Ishikawa (cell line): ENCODE measurements around the gene ERGIC1.
A peak's percentile ranks its signal among the peaks of the same experiment; 100 is the strongest.

Experiments used
- CEBPB ChIP-seq: IDR thresholded peaks from 2 replicates; pipeline ENCODE4 v1.6.1; 2012
- CREB1 ChIP-seq: IDR thresholded peaks from 2 replicates; pipeline ENCODE4 v1.6.1; 2012; ENCODE audit warnings: low read depth
- EGR1 ChIP-seq: IDR thresholded peaks from 2 replicates; pipeline ENCODE4 v1.6.1; 2012
- EP300 ChIP-seq: IDR thresholded peaks from 2 replicates; pipeline ENCODE4 v1.6.1; 2012; ENCODE audit warnings: borderline replicate concordance
- FOXM1 ChIP-seq: IDR thresholded peaks from 2 replicates; pipeline ENCODE4 v1.6.1; 2012; ENCODE audit warnings: low read depth, borderline replicate concordance
- NFIC ChIP-seq: IDR thresholded peaks from 2 replicates; pipeline ENCODE4 v1.6.1; 2012
- RAD21 ChIP-seq: IDR thresholded peaks from 2 replicates; pipeline ENCODE4 v1.6.1; 2012; ENCODE audit warnings: low read depth
- TAF1 ChIP-seq: IDR thresholded peaks from 2 replicates; pipeline ENCODE4 v1.6.1; 2012; ENCODE audit warnings: low read depth, mild to moderate bottlenecking
- TCF12 ChIP-seq: IDR thresholded peaks from 2 replicates; pipeline ENCODE4 v1.6.1; 2012; ENCODE audit warnings: low read depth
- TEAD4 ChIP-seq: IDR thresholded peaks from 2 replicates; pipeline ENCODE4 v1.6.1; 2012
- YY1 ChIP-seq: IDR thresholded peaks from 2 replicates; pipeline ENCODE4 v1.6.1; 2012; ENCODE audit warnings: low read depth
- ZBTB7A ChIP-seq: IDR thresholded peaks from 2 replicates; pipeline ENCODE4 v1.6.1; 2012; ENCODE audit warnings: low read depth
- TF ChIP-seq, protein P1 (sequence below): IDR thresholded peaks from 2 replicates; pipeline ENCODE4 v1.6.1; 2012
- TF ChIP-seq, protein P2 (sequence below): IDR thresholded peaks from 2 replicates; pipeline ENCODE4 v1.6.1; 2012; ENCODE audit warnings: low read depth, mild to moderate bottlenecking
- TF ChIP-seq, protein P3 (sequence below): IDR thresholded peaks from 2 replicates; pipeline ENCODE4 v1.6.1; 2012

The ERGIC1 gene

DNA sequence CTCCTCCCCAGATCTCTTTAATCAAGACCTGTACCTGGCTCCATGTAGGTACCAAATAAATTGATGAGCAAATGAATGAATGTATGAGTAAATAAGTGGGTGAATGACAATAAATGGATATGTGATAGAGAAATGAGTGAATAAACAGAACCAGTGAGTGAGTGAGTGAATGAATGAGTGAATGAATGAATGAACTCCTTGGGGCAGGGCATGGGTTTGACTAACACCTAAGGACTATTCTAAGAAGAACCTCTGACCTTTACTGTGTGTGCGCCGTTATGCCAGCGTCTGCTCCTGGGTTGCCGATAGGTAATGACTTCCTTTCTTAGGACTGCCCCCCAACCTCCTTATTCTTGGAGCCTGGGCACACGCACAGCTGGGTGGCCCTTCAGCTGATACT is 123.4 kb downstream of the ERGIC1 start:
- TF ChIP-seq TEAD4 (no peak), NFIC (no peak), YY1 (no peak), CREB1 (no peak), CEBPB (no peak), TAF1 (no peak), RAD21 (no peak), ZBTB7A (no peak), TCF12 (no peak), FOXM1 (no peak), EP300 (no peak), EGR1 (no peak)
- TF ChIP-seq, protein P1, sequence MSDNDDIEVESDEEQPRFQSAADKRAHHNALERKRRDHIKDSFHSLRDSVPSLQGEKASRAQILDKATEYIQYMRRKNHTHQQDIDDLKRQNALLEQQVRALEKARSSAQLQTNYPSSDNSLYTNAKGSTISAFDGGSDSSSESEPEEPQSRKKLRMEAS: no peak
- TF ChIP-seq, protein P2, sequence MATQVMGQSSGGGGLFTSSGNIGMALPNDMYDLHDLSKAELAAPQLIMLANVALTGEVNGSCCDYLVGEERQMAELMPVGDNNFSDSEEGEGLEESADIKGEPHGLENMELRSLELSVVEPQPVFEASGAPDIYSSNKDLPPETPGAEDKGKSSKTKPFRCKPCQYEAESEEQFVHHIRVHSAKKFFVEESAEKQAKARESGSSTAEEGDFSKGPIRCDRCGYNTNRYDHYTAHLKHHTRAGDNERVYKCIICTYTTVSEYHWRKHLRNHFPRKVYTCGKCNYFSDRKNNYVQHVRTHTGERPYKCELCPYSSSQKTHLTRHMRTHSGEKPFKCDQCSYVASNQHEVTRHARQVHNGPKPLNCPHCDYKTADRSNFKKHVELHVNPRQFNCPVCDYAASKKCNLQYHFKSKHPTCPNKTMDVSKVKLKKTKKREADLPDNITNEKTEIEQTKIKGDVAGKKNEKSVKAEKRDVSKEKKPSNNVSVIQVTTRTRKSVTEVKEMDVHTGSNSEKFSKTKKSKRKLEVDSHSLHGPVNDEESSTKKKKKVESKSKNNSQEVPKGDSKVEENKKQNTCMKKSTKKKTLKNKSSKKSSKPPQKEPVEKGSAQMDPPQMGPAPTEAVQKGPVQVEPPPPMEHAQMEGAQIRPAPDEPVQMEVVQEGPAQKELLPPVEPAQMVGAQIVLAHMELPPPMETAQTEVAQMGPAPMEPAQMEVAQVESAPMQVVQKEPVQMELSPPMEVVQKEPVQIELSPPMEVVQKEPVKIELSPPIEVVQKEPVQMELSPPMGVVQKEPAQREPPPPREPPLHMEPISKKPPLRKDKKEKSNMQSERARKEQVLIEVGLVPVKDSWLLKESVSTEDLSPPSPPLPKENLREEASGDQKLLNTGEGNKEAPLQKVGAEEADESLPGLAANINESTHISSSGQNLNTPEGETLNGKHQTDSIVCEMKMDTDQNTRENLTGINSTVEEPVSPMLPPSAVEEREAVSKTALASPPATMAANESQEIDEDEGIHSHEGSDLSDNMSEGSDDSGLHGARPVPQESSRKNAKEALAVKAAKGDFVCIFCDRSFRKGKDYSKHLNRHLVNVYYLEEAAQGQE: no peak
- TF ChIP-seq, protein P3, sequence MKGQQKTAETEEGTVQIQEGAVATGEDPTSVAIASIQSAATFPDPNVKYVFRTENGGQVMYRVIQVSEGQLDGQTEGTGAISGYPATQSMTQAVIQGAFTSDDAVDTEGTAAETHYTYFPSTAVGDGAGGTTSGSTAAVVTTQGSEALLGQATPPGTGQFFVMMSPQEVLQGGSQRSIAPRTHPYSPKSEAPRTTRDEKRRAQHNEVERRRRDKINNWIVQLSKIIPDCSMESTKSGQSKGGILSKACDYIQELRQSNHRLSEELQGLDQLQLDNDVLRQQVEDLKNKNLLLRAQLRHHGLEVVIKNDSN: no peak

DNA sequence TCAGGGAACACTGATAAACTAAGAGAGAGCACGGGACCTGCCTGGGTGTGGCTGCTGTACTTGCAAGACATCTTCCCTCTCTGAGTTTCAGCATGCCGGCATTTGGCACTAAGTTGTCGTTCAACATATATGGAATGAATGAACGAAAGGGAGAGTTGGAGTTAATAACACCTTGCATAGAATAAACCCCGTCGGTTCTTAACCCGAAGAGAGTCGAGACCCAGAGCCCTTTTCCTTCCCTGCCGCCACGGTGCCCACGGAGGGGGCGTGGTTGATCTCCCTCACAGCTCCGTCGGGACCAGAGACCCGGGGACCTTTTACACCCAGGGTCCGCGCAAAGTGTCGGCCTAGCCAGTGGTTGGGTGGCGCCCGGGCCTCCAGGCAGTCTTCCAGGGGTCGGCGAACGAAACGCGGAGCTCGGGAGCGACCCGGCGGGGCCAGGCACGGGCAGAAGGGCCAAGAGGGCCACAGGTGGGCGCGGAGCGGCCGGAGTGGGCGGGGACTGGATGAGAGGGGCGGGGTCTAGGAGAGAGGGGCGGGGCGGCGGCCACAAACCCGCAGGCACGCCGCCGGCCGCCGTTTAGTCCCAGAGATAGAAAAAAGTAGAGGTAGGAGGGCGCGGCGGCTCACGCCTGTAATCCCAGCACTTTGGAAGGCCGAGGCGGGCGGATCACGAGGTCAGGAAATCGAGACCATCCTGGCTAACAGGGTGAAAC is 124.4 kb downstream of the ERGIC1 start:
- TF ChIP-seq CEBPB: no peak
- peak; percentile 50; the same call in 1 of the 2 replicates for TF ChIP-seq ZBTB7A

DNA sequence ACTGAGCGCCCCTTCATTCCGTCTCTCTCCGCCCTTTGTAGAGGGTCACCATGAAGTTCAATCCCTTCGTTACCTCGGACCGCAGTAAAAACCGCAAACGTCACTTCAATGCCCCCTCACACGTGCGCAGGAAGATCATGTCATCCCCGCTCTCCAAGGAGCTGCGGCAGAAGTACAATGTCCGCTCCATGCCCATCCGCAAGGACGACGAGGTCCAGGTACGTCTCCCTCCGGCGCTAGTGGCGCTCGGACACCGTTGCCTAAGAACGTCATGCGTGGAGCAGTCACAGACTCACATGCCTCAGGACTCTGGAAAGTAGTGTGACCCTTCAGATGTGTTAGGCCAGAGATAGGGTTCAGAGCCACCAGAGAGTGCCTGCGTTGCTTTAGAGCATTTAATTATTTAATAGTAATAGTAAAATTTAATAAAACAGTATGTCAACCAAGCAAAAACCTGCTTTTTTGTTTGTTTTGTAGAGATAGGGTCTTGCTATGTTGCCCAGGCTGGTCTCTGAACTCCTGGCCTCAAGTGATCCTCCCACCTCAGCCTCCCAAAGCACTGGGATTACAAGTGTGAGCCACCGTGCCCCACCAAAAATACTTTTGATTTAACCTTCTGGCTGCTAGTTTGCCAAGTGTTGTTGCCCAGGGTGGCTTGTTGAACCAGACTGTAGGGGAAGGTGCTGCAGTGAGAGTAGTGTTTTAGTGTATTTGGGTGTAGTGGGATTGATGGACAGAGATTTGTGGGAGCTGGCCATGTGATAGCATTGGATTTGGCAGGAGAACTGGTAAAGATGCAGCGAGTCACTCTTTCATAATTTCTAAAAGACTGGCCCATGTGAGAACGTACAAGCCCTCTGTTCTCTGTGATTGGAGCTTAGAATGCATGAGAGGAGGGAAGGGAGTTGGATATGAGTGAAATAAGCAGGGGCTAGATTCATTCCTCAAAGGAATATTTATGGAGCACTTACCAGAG is 126.1 kb downstream of the ERGIC1 start:
- no peak for TF ChIP-seq ZBTB7A
- TF ChIP-seq, protein P1: 0 out of 2 replicates have a peak, but pooled peaks have one; percentile 20

DNA sequence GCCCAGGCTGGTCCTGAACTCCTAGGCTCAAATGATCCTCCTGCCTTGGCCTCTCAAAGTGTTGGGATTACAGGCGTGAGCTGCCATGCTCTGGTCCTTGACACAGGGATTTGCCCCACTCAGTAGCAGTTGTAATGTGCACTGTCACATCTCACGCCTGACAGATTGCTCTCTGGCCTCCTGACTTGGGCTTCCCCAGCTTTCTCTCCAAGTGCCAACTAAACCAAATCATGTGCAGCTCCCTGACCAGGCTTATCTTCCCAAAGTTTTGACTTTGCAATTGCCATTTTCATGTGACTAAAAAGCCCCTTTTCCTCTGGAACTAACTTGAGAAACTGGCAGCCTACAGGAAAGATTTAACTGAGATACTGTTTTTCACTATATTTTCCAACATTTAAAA is 135.9 kb downstream of the ERGIC1 start:
- TF ChIP-seq RAD21: no peak

DNA sequence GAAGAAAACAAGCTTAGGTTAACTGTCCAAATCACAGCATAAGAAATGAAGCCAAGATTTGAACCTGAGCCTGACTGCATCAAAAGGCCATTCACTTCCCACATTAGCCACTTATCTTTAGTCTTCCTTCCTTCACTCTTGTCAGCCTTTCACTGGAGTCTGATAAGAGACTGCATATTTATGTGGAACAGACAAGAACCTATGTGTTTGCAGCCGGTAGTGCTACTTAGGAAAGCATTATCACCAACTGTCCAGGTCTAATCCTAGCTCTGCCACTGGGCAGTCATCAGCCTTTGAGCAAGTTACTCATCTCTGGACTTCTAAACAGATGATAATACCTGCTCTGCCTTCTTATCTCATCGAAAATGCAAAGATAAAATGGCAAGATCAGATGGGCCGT is 137.4 kb downstream of the ERGIC1 start:
- TF ChIP-seq, protein P1: no peak

DNA sequence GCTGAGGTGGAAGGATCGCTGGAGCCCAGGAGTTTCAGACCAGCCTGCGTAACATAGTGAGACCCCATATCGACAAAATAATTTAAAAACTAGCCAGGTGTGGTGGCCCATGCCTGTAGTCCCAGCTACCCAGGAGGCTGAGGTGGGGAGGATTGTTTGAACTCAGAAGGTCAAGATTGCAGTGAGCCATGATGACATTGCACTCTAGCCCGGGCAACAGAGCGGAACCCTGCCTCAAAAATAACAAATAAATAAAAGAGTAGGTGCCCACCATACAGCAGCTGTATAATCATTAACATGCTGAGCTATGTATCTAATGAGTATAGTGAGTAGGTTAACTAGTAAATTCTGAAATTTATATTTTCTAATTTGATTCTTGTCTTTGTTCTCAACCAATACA is 138.5 kb downstream of the ERGIC1 start:
- no peak for TF ChIP-seq YY1

DNA sequence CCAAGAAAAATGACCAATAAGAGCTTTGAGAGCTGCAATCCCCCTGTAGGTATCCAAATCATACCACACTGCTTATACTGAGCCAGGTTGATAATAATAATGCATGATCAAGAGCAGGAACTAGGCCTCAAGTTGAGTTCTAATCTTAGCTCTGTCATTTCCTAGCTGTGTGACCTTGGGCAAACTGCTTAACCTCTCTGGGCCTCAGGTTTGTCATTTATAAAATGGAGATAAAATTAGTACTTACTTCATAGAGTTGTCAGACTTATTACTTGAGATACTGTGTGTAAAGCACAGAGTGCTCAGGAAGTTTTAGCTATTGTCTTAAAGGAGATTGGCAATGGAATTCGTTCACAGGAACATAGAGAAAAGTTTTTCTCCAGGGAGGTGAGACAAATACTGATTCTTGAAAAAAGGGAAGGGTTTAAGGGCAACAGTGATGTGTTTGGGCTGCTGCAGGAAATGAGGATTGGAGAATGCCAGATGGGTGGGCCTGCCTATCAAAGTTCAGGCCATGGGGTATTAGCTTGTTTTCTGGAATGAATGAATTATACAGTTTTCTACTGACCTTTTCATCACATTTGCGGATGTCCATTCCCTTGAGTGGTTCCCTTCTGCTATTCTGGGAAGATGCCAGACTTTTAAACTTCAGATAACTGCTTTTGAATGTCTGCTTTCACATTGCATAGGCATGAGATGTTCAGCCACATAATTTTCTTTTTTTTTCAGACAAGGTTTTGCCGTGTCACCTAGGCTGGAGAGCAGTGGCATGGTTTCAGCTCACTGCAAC is 139.3 kb downstream of the ERGIC1 start:
- no peak for TF ChIP-seq TEAD4
- TF ChIP-seq RAD21: no peak
- no peak for TF ChIP-seq FOXM1
- no peak for TF ChIP-seq NFIC
- no peak for TF ChIP-seq TAF1
- TF ChIP-seq, protein P2: no peak
- no peak for TF ChIP-seq EP300
- TF ChIP-seq, protein P3: no peak
- no peak for TF ChIP-seq YY1
- no peak for TF ChIP-seq CEBPB
- TF ChIP-seq TCF12: no peak
- no peak for TF ChIP-seq EGR1
- no peak for TF ChIP-seq CREB1
- no peak for TF ChIP-seq ZBTB7A
- TF ChIP-seq, protein P1: no peak
